GM12878 (cell line): ENCODE results near the gene EPN3. TPM values are rescaled to one million over a fixed set of nuclear protein-coding genes. Genes with fewer than 3 reads are reported as not detected.

Source experiments
- ATAC-seq: fragments of 200-7000 bp; cut with Tn5 transposase; 3 replicates; pipeline ENCODE4 v1.9.1; 2020; ENCODE audit warnings: mild to moderate bottlenecking, moderate library complexity
- BruUV-seq: library from RNA; stranded (reverse); fragments of 400-500 nt; replicated peaks from 2 replicates; lab custom pipeline; 2021; lab: Mats Ljungman, UMichigan
- CTCF ChIA-PET: fragments of 300-600 bp; sonication (Branson Sonifier 250); formaldehyde crosslinking; extraction: SDS; loops from one replicate; lab custom pipeline; 2021; ENCODE audit warnings: inconsistent platforms; lab: Yijun Ruan, JAX
- POLR2A ChIA-PET: fragments of 350-600 bp; formaldehyde crosslinking; extraction: SDS; loops from one replicate; lab custom pipeline; 2021; ENCODE audit warnings: inconsistent platforms; lab: Charles Lee
- RAD21 ChIA-PET: fragments of 300-600 bp; sonication (Branson Sonifier 250); formaldehyde crosslinking; loops from one replicate; lab custom pipeline; 2023; ENCODE audit warnings: antibody characterized with exemption; ENCODE audit not compliant: unreplicated experiment; lab: Charles Lee
- SMC1A ChIA-PET: fragments of 300-600 bp; sonication (Branson Sonifier 250); formaldehyde crosslinking; loops from one replicate; lab custom pipeline; 2023; ENCODE audit not compliant: unreplicated experiment, uncharacterized antibody; lab: Charles Lee
- DNase-seq: peaks from one replicate; pipeline ENCODE4 v3.0.0-alpha.2; 2011; ENCODE audit warnings: low read depth, low spot score
- FAIRE-seq: peaks from 3 replicates; lab custom pipeline; 2011; peaks lifted over from hg19 to GRCh38; lab: Jason Lieb, UNC
- H2AFZ ChIP-seq: 2 replicates; pipeline ENCODE4 v1.6.0; 2011; ENCODE audit warnings: low read depth, low read length, control low read depth; ENCODE audit not compliant: control insufficient read depth
- H3K27ac ChIP-seq: 2 replicates; pipeline ENCODE4 v1.5.1; 2011; ENCODE audit warnings: control low read depth; ENCODE audit not compliant: control insufficient read depth, insufficient read depth
- H3K27me3 ChIP-seq, 2 experiments: replicated peaks in 1 of 2; 2 replicates each; pipeline versions ENCODE4 v1.6.0 to v1.6.1; 2011; ENCODE audit warnings: low read length in 1 of 2; ENCODE audit not compliant: control insufficient read depth in 2 of 2, insufficient read depth in 2 of 2
- H3K36me3 ChIP-seq, 2 experiments: 2 replicates each; pipeline ENCODE4 v1.5.1; 2011; ENCODE audit warnings: low read length in 1 of 2; ENCODE audit not compliant: control insufficient read depth in 2 of 2, insufficient read depth in 2 of 2
- H3K4me1 ChIP-seq: 2 replicates; pipeline ENCODE4 v1.6.1; 2011; ENCODE audit warnings: mild to moderate bottlenecking, low read length, moderate library complexity, mixed read lengths; ENCODE audit not compliant: control insufficient read depth, insufficient read depth
- H3K4me2 ChIP-seq: 2 replicates; pipeline ENCODE4 v1.6.0; 2011; ENCODE audit warnings: control low read depth; ENCODE audit not compliant: control insufficient read depth, insufficient read depth
- H3K4me3 ChIP-seq: fragments of 200-600 bp; sonication (generic); 2 replicates; pipeline ENCODE4 v1.5.1; 2016
- H3K79me2 ChIP-seq: 2 replicates; pipeline ENCODE4 v1.6.0; 2011; ENCODE audit warnings: low read length; ENCODE audit not compliant: control insufficient read depth, insufficient read depth
- H3K9ac ChIP-seq: 2 replicates; pipeline ENCODE4 v1.8.0; 2011; ENCODE audit warnings: low read length, control low read depth, mixed read lengths; ENCODE audit not compliant: control insufficient read depth, insufficient read depth
- H3K9me3 ChIP-seq: replicated peaks from 3 replicates; pipeline ENCODE4 v1.5.1; 2011; ENCODE audit warnings: mild to moderate bottlenecking, low read length; ENCODE audit not compliant: control insufficient read depth, insufficient read depth
- H4K20me1 ChIP-seq: 2 replicates; pipeline ENCODE4 v1.6.0; 2011; ENCODE audit not compliant: control insufficient read depth, insufficient read depth
- ATF7 ChIP-seq: fragments of 450-650 bp; IDR thresholded peaks from 2 replicates; pipeline ENCODE4 v1.6.1; 2016; ENCODE audit warnings: low read depth, mild to moderate bottlenecking
- BCL3 ChIP-seq: IDR thresholded peaks from 2 replicates; pipeline ENCODE4 v1.6.1; 2011; ENCODE audit warnings: borderline replicate concordance, low read depth, mild to moderate bottlenecking, moderate library complexity, low read length; ENCODE audit not compliant: insufficient read depth, poor library complexity, severe bottlenecking
- BRCA1 ChIP-seq: IDR thresholded peaks from 2 replicates; pipeline ENCODE4 v1.6.1; 2011; ENCODE audit warnings: low read depth, low read length, improper control_type of control experiment
- CHD1 ChIP-seq: IDR thresholded peaks from 2 replicates; pipeline ENCODE4 v1.6.1; 2012; ENCODE audit warnings: low read depth, low read length, improper control_type of control experiment
- E2F4 ChIP-seq: IDR thresholded peaks from 2 replicates; pipeline ENCODE4 v1.6.1; 2012; ENCODE audit warnings: low read depth, low read length, improper control_type of control experiment
- E4F1 ChIP-seq: fragments of 450-650 bp; IDR thresholded peaks from 2 replicates; pipeline ENCODE4 v1.6.1; 2018; ENCODE audit warnings: borderline replicate concordance, mild to moderate bottlenecking; ENCODE audit not compliant: partially characterized antibody
- HDGF ChIP-seq: fragments of 450-650 bp; IDR thresholded peaks from 2 replicates; pipeline ENCODE4 v1.6.1; 2016; ENCODE audit warnings: antibody characterized with exemption
- IRF3 ChIP-seq: fragments of 450-650 bp; IDR thresholded peaks from 2 replicates; pipeline ENCODE4 v1.6.1; 2014; ENCODE audit warnings: mild to moderate bottlenecking
- JUNB ChIP-seq: IDR thresholded peaks from 2 replicates; pipeline ENCODE4 v1.6.1; 2016; ENCODE audit warnings: antibody characterized with exemption, mild to moderate bottlenecking
- JUND ChIP-seq: IDR thresholded peaks from 2 replicates; pipeline ENCODE4 v1.6.1; 2012; ENCODE audit warnings: low read depth, mild to moderate bottlenecking, low read length, improper control_type of control experiment, moderate library complexity
- NFYB ChIP-seq: IDR thresholded peaks from 2 replicates; pipeline ENCODE4 v1.6.1; 2011; ENCODE audit warnings: low read depth, mild to moderate bottlenecking, low read length, improper control_type of control experiment, moderate library complexity; ENCODE audit not compliant: insufficient read depth
- NR2C2 ChIP-seq: IDR thresholded peaks from 2 replicates; pipeline ENCODE4 v1.6.1; 2011; ENCODE audit warnings: borderline replicate concordance, low read depth; ENCODE audit not compliant: control insufficient read depth, insufficient read length
- POLR2A ChIP-seq: IDR thresholded peaks from 2 replicates; pipeline ENCODE4 v1.6.1; 2011; ENCODE audit warnings: low read depth, mild to moderate bottlenecking, low read length
- SUZ12 ChIP-seq: fragments of 200-600 bp; sonication (generic); IDR thresholded peaks from one replicate; pipeline ENCODE4 v1.6.1; 2018; ENCODE audit warnings: antibody characterized with exemption, mild to moderate bottlenecking; ENCODE audit not compliant: unreplicated experiment
- USF1 ChIP-seq: IDR thresholded peaks from 2 replicates; pipeline ENCODE4 v1.6.1; 2011; ENCODE audit warnings: borderline replicate concordance, low read depth, mild to moderate bottlenecking, moderate library complexity, mixed read lengths, low read length; ENCODE audit not compliant: insufficient read depth; ENCODE audit errors: extremely low read length
- USF2 ChIP-seq: IDR thresholded peaks from 2 replicates; pipeline ENCODE4 v1.6.1; 2011; ENCODE audit warnings: low read depth, low read length, improper control_type of control experiment, borderline replicate concordance
- ZBED1 ChIP-seq: IDR thresholded peaks from 2 replicates; pipeline ENCODE4 v1.6.1; 2016; ENCODE audit warnings: borderline replicate concordance
- WGBS: methylation state at CpG from one replicate; pipeline ENCODE4 v1.1.6; 2016; ENCODE audit warnings: low lambda C conversion rate; ENCODE audit not compliant: insufficient replicate concordance, insufficient coverage; ENCODE audit errors: missing lambda C conversion rate; 5-methylcytosine and 5-hydroxymethylcytosine counted together
- in situ Hi-C: fragments of 300-500 bp; cut with MboI; formaldehyde crosslinking; loops from 9 replicates; pipeline ENCODE4 v1.14.3; 2018; ENCODE audit warnings: mixed read lengths
- intact Hi-C: fragments of 100-400 bp; cut with micrococcal nuclease; formaldehyde crosslinking; loops from one replicate; pipeline ENCODE4 v1.14.2; 2022; ENCODE audit not compliant: unreplicated experiment
- polyA plus RNA-seq, 11 experiments: library from polyadenylated mRNA; depleted of rRNA in 4 of 11; unstranded in 6 of 11; stranded (reverse) in 5 of 11; fragments of >200 nt; fragmentation: Nextera tagmentation in 4 of 11; fragmentation: Illumina TruSeq in 1 of 11; extraction: Ambion mirVana in 4 of 11; extraction: Trizol in 1 of 11; gene quantifications; 1 replicate in 1 of 11; 2 replicates in 10 of 11; pipeline versions ENCODE4 v1.2.1 to v1.2.3, GENCODE V29; 2011 to 2016; ENCODE audit warnings: inconsistent platforms in 2 of 11, missing spikeins in 2 of 11, low read depth in 1 of 11
- total RNA-seq, 4 experiments: library from RNA; depleted of rRNA in 3 of 4; stranded (reverse); fragments of >200 nt in 3 of 4; fragmentation: Illumina TruSeq in 1 of 4; extraction: Trizol in 1 of 4; gene quantifications; 2 replicates each; pipeline versions ENCODE4 v1.2.1 to v1.2.3, GENCODE V29; 2013 to 2021

The EPN3 gene
- total and polyA plus RNA-seq, 10 of the 15 experiments (the other 5 are each of a cell fraction or from before 2014, with no cell fraction given): 0.04 to 0.07 TPM; not detected in 8

GRCh38 chr17:50581316-50581715, 48.8 kb downstream of the EPN3 start:
- no peak for ATAC-seq
- no peak for DNase-seq
- no peaks in the 10 kb centered on the region for H3K36me3 ChIP-seq
- H3K4me1 ChIP-seq: no peaks in the 10 kb centered on the region
- FAIRE-seq: no peak
- no peaks in the 10 kb centered on the region for H3K79me2 ChIP-seq
- no TSS peak for BruUV-seq
- no peak overlapping the region for H3K4me2 ChIP-seq
- H3K9ac ChIP-seq: no peak overlapping the region
- SMC1A ChIA-PET: no interaction called here
- no peak overlapping the region for H2AFZ ChIP-seq
- H3K9me3 ChIP-seq: no peaks in the 10 kb centered on the region
- intact Hi-C loops: no loop called here
- H3K27ac ChIP-seq: no peak overlapping the region
- WGBS: 43% methylated on average over 9 of the region's 12 CpGs
- RAD21 ChIA-PET: no interaction called here
- H4K20me1 ChIP-seq: no peaks in the 10 kb centered on the region
- CTCF ChIA-PET: interaction anchor here (1.3 kb wide), 1 partner anchor 202 kb away, joined by 3 read pairs; no protein-coding TSS in a partner anchor
- in situ Hi-C loops: no loop called here
- POLR2A ChIA-PET: no interaction called here
- H3K4me3 ChIP-seq: no peak overlapping the region
- peaks cover 2 to 4% of the 10 kb centered on the region in 2 experiments; a peak in 2 of 4 replicates for H3K27me3 ChIP-seq
- TF ChIP-seq BRCA1 (no peak), E2F4 (no peak), HDGF (no peak), CHD1 (no peak), NFYB (no peak), USF1 (no peak), NR2C2 (no peak), ATF7 (no peak), USF2 (no peak), ZBED1 (no peak), JUNB (no peak), POLR2A (no peak), E4F1 (no peak), JUND (no peak), IRF3 (no peak), SUZ12 (no peak), BCL3 (no peak)
